ENCODE measurements around the gene LTO1.

GRCh38 chr11:69646493-69647389 lies 28.4 kb downstream of the LTO1 start:
- TF ChIP-seq EZH2 (IDR thresholded peaks at IDR 0.05; ENCODE audit: borderline replicate concordance, low read length) (no peak), CTCF (conservative IDR thresholded peaks at IDR 0.05 in 1 of 2, IDR thresholded peaks at IDR 0.05 in 1 of 2; ENCODE audit: extremely low read depth in 1 of 2, insufficient read depth in 1 of 2, low read depth in 1 of 2, low read length in 2 of 2) (no peak)

Data from mammary epithelial cell (primary cell).